WTC11 (cell line): ENCODE data around the gene SENP3.
"Not testable (repeated sequence)": the region's sequence is repeated elsewhere in the genome, so short reads cannot be mapped to it uniquely, and the experiment has no call there.

Source experiments
- SP1 ChIP-seq: sonication (generic); formaldehyde crosslinking; conservative IDR thresholded peaks from 2 replicates; pipeline ENCODE4 v1.8.1; 2022; ENCODE audit warnings: missing genetic modification reagents
- ZNF263 ChIP-seq: sonication (generic); formaldehyde crosslinking; IDR thresholded peaks from 2 replicates; pipeline ENCODE4 v1.8.1; 2022; ENCODE audit warnings: low read depth, mild to moderate bottlenecking, moderate library complexity, missing genetic modification reagents
- TF ChIP-seq, protein P1 (sequence below): fragments of 200-600 bp; IDR thresholded peaks from 2 replicates; pipeline ENCODE4 v1.8.0; 2022; ENCODE audit warnings: antibody characterized with exemption

GRCh38 chr17:7597561-7597960, 35.8 kb downstream of the SENP3 start:
- TF ChIP-seq SP1 (CRISPR knock-in tag); ZNF263: not testable (repeated sequence)
- TF ChIP-seq, protein P1, sequence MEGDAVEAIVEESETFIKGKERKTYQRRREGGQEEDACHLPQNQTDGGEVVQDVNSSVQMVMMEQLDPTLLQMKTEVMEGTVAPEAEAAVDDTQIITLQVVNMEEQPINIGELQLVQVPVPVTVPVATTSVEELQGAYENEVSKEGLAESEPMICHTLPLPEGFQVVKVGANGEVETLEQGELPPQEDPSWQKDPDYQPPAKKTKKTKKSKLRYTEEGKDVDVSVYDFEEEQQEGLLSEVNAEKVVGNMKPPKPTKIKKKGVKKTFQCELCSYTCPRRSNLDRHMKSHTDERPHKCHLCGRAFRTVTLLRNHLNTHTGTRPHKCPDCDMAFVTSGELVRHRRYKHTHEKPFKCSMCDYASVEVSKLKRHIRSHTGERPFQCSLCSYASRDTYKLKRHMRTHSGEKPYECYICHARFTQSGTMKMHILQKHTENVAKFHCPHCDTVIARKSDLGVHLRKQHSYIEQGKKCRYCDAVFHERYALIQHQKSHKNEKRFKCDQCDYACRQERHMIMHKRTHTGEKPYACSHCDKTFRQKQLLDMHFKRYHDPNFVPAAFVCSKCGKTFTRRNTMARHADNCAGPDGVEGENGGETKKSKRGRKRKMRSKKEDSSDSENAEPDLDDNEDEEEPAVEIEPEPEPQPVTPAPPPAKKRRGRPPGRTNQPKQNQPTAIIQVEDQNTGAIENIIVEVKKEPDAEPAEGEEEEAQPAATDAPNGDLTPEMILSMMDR = not testable (repeated sequence)
